WTC11 (cell line): Measurements from ENCODE around the gene CDK2.

Experiments used
- ATF2 ChIP-seq: sonication (generic); formaldehyde crosslinking; IDR thresholded peaks from 2 replicates; pipeline ENCODE4 v1.8.1; 2022; ENCODE audit warnings: low read depth, missing genetic modification reagents, borderline replicate concordance
- CTCF ChIP-seq: fragments of 200-600 bp; IDR thresholded peaks from 2 replicates; pipeline ENCODE4 v1.8.0; 2022; ENCODE audit warnings: antibody characterized with exemption
- IRF2 ChIP-seq: sonication (generic); formaldehyde crosslinking; IDR thresholded peaks from 2 replicates; pipeline ENCODE4 v1.8.0; 2022; ENCODE audit warnings: low read depth, missing genetic modification reagents, borderline replicate concordance
- MAX ChIP-seq: sonication (generic); formaldehyde crosslinking; IDR thresholded peaks from 2 replicates; pipeline ENCODE4 v1.8.0; 2022; ENCODE audit warnings: mild to moderate bottlenecking, missing genetic modification reagents
- OVOL2 ChIP-seq: fragments of 250-450 bp; sonication (Bioruptor Pico); IDR thresholded peaks from 2 replicates; pipeline ENCODE4 v1.9.0; 2021; ENCODE audit warnings: mild to moderate bottlenecking, borderline replicate concordance
- PRRX2 ChIP-seq: fragments of 250-450 bp; sonication (Bioruptor Pico); IDR thresholded peaks from 2 replicates; pipeline ENCODE4 v1.8.0; 2021; ENCODE audit warnings: mild to moderate bottlenecking
- RORB ChIP-seq: fragments of 250-450 bp; sonication (Bioruptor Pico); IDR thresholded peaks from 2 replicates; pipeline ENCODE4 v1.9.0; 2021; ENCODE audit warnings: mild to moderate bottlenecking
- USF2 ChIP-seq: sonication (generic); formaldehyde crosslinking; IDR thresholded peaks from 2 replicates; pipeline ENCODE4 v1.8.1; 2023; ENCODE audit warnings: mild to moderate bottlenecking, missing genetic modification reagents, moderate library complexity
- ZNF423 ChIP-seq: fragments of 250-450 bp; sonication (Bioruptor Pico); IDR thresholded peaks from 2 replicates; pipeline ENCODE4 v2.1.2; 2022; ENCODE audit warnings: mild to moderate bottlenecking, moderate library complexity

- no peak for TF ChIP-seq OVOL2 (CRISPR knock-in tag)
- TF ChIP-seq CTCF, result no peak
- TF ChIP-seq ATF2 (CRISPR knock-in tag), result no peak
- no peak for TF ChIP-seq IRF2 (CRISPR knock-in tag)
- no peak for TF ChIP-seq PRRX2 (CRISPR knock-in tag)
- TF ChIP-seq USF2 (CRISPR knock-in tag), result no peak
- TF ChIP-seq ZNF423 (CRISPR knock-in tag), result no peak
- TF ChIP-seq RORB, result no peak
- no peak for TF ChIP-seq MAX (CRISPR knock-in tag)
Observed at GRCh38 chr12:55993230-55993853, 26.7 kb downstream of the CDK2 start.
